GM23338 (cell line): Measurements from ENCODE around the gene PRKD3.

Source experiments
- CREB1 ChIP-seq: fragments of 250-450 bp; sonication (Bioruptor Pico); IDR thresholded peaks from 2 replicates; pipeline ENCODE4 v1.5.0; 2020; ENCODE audit warnings: low read depth, mild to moderate bottlenecking, moderate library complexity
- EZH2 ChIP-seq: fragments of 200-600 bp; sonication (generic); IDR thresholded peaks from one replicate; pipeline ENCODE4 v1.8.0; 2017; ENCODE audit warnings: antibody characterized with exemption, mild to moderate bottlenecking, low read depth; ENCODE audit not compliant: unreplicated experiment
- EZH2phosphoT487 ChIP-seq: fragments of 200-600 bp; sonication (generic); IDR thresholded peaks from one replicate; pipeline ENCODE4 v1.8.1; 2018; ENCODE audit warnings: antibody characterized with exemption; ENCODE audit not compliant: unreplicated experiment
- JUNB ChIP-seq: IDR thresholded peaks from one replicate; pipeline ENCODE4 v1.6.1; 2016; ENCODE audit warnings: antibody characterized with exemption; ENCODE audit not compliant: unreplicated experiment
- NANOG ChIP-seq: IDR thresholded peaks from 2 replicates; pipeline ENCODE4 v1.6.1; 2016; ENCODE audit warnings: antibody characterized with exemption, borderline replicate concordance
- POLR2AphosphoS5 ChIP-seq: IDR thresholded peaks from 2 replicates; pipeline ENCODE4 v1.6.1; 2016; ENCODE audit warnings: antibody characterized with exemption, low read depth
- STAT1 ChIP-seq: IDR thresholded peaks from one replicate; pipeline ENCODE4 v1.6.1; 2016; ENCODE audit warnings: antibody characterized with exemption; ENCODE audit not compliant: unreplicated experiment
- ZNF114 ChIP-seq: fragments of 250-450 bp; sonication (Bioruptor Pico); IDR thresholded peaks from 2 replicates; pipeline ENCODE4 v1.5.0; 2020; ENCODE audit warnings: mild to moderate bottlenecking, moderate library complexity
- ZNF331 ChIP-seq: fragments of 250-450 bp; sonication (Bioruptor Pico); IDR thresholded peaks from 2 replicates; pipeline ENCODE4 v1.5.0; 2020; ENCODE audit warnings: low read depth, mild to moderate bottlenecking, moderate library complexity
- TF ChIP-seq, protein P1 (sequence below), 2 experiments: fragments of 200-600 bp in 1 of 2; sonication (generic) in 1 of 2; conservative IDR thresholded peaks; 2 replicates each; pipeline versions ENCODE4 v1.5.1 to v1.6.1; 2016 to 2017; ENCODE audit warnings: antibody characterized with exemption in 2 of 2, low read depth in 2 of 2, mild to moderate bottlenecking in 2 of 2, moderate library complexity in 1 of 2
- TF ChIP-seq, protein P2 (sequence below): IDR thresholded peaks from one replicate; pipeline ENCODE4 v1.6.1; 2018; ENCODE audit warnings: antibody characterized with exemption; ENCODE audit not compliant: unreplicated experiment
- TF ChIP-seq, protein P3 (sequence below): IDR thresholded peaks from 2 replicates; pipeline ENCODE4 v1.6.1; 2016; ENCODE audit warnings: antibody characterized with exemption

DNA sequence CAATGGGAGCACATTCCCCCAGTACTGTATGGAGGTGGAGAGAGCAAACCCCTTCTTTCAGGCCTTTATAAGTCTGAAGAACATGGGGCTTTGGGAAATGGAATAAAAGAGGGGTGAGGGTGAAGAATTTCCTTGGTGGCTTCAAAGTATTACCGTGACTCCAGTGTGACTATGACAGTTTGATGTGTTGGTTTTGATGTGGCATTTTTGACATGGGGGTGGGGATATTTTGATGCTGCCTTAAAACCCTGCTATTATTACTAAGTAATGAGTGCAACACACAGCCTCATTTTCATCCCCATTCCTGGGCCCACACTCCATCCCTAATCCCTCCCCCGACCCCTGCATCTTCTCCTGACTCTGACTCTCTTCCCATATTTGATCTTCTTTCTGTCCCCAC lies 43.4 kb upstream of the PRKD3 start:
- TF ChIP-seq EZH2phosphoT487 = no peak
- TF ChIP-seq, protein P1, sequence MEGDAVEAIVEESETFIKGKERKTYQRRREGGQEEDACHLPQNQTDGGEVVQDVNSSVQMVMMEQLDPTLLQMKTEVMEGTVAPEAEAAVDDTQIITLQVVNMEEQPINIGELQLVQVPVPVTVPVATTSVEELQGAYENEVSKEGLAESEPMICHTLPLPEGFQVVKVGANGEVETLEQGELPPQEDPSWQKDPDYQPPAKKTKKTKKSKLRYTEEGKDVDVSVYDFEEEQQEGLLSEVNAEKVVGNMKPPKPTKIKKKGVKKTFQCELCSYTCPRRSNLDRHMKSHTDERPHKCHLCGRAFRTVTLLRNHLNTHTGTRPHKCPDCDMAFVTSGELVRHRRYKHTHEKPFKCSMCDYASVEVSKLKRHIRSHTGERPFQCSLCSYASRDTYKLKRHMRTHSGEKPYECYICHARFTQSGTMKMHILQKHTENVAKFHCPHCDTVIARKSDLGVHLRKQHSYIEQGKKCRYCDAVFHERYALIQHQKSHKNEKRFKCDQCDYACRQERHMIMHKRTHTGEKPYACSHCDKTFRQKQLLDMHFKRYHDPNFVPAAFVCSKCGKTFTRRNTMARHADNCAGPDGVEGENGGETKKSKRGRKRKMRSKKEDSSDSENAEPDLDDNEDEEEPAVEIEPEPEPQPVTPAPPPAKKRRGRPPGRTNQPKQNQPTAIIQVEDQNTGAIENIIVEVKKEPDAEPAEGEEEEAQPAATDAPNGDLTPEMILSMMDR (conservative IDR thresholded peaks at IDR 0.05; ENCODE audit: low read depth in 2 of 2) = no peak
- TF ChIP-seq CREB1 (CRISPR knock-in tag) = no peak
- no peak for TF ChIP-seq POLR2AphosphoS5
- no peak for TF ChIP-seq EZH2
- TF ChIP-seq JUNB = no peak
- TF ChIP-seq, protein P2, sequence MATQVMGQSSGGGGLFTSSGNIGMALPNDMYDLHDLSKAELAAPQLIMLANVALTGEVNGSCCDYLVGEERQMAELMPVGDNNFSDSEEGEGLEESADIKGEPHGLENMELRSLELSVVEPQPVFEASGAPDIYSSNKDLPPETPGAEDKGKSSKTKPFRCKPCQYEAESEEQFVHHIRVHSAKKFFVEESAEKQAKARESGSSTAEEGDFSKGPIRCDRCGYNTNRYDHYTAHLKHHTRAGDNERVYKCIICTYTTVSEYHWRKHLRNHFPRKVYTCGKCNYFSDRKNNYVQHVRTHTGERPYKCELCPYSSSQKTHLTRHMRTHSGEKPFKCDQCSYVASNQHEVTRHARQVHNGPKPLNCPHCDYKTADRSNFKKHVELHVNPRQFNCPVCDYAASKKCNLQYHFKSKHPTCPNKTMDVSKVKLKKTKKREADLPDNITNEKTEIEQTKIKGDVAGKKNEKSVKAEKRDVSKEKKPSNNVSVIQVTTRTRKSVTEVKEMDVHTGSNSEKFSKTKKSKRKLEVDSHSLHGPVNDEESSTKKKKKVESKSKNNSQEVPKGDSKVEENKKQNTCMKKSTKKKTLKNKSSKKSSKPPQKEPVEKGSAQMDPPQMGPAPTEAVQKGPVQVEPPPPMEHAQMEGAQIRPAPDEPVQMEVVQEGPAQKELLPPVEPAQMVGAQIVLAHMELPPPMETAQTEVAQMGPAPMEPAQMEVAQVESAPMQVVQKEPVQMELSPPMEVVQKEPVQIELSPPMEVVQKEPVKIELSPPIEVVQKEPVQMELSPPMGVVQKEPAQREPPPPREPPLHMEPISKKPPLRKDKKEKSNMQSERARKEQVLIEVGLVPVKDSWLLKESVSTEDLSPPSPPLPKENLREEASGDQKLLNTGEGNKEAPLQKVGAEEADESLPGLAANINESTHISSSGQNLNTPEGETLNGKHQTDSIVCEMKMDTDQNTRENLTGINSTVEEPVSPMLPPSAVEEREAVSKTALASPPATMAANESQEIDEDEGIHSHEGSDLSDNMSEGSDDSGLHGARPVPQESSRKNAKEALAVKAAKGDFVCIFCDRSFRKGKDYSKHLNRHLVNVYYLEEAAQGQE = no peak
- TF ChIP-seq, protein P3, sequence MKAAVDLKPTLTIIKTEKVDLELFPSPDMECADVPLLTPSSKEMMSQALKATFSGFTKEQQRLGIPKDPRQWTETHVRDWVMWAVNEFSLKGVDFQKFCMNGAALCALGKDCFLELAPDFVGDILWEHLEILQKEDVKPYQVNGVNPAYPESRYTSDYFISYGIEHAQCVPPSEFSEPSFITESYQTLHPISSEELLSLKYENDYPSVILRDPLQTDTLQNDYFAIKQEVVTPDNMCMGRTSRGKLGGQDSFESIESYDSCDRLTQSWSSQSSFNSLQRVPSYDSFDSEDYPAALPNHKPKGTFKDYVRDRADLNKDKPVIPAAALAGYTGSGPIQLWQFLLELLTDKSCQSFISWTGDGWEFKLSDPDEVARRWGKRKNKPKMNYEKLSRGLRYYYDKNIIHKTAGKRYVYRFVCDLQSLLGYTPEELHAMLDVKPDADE = no peak
- TF ChIP-seq STAT1 = no peak
- no peak for TF ChIP-seq NANOG
- TF ChIP-seq ZNF114 (CRISPR knock-in tag) = no peak
- TF ChIP-seq ZNF331 (CRISPR knock-in tag) = no peak
